Smooth muscle cell (in vitro differentiated cells): ENCODE measurements around the gene NDRG3. TPM values are rescaled to one million over a fixed set of nuclear protein-coding genes. Genes with fewer than 3 reads are reported as not detected.
"Not testable (repeated sequence)": the region's sequence is repeated elsewhere in the genome, so short reads cannot be mapped to it uniquely, and the experiment has no call there.

ENCODE experiments used
- DNase-seq: peaks from one replicate; lab custom pipeline; 2025; ENCODE audit not compliant: unreplicated experiment; lab: John Stamatoyannopoulos, UW
- H2AFZ ChIP-seq: fragments of 200-600 bp; sonication (generic); 2 replicates; pipeline ENCODE4 v1.6.0; 2016; ENCODE audit warnings: antibody characterized with exemption, low read depth, mild to moderate bottlenecking
- H3F3A ChIP-seq: fragments of 200-600 bp; sonication (generic); 2 replicates; pipeline ENCODE4 v1.6.0; 2017; ENCODE audit warnings: antibody characterized with exemption, low read depth
- H3K27ac ChIP-seq: fragments of 200-600 bp; sonication (generic); 2 replicates; pipeline ENCODE4 v1.5.1; 2016; ENCODE audit warnings: low read depth, mild to moderate bottlenecking
- H3K27me3 ChIP-seq: fragments of 200-600 bp; sonication (generic); 2 replicates; pipeline ENCODE4 v1.6.1; 2016; ENCODE audit warnings: low read depth, mild to moderate bottlenecking
- H3K36me3 ChIP-seq: fragments of 200-600 bp; sonication (generic); 2 replicates; pipeline ENCODE4 v1.5.1; 2016; ENCODE audit warnings: low read depth
- H3K4me1 ChIP-seq: fragments of 200-600 bp; sonication (generic); 2 replicates; pipeline ENCODE4 v1.5.1; 2016; ENCODE audit warnings: low read depth
- H3K4me2 ChIP-seq: fragments of 200-600 bp; sonication (generic); 2 replicates; pipeline ENCODE4 v1.6.0; 2016; ENCODE audit warnings: mild to moderate bottlenecking
- H3K4me3 ChIP-seq: fragments of 200-600 bp; sonication (generic); 2 replicates; pipeline ENCODE4 v1.5.1; 2016; ENCODE audit warnings: mild to moderate bottlenecking
- H3K79me2 ChIP-seq: fragments of 200-600 bp; sonication (generic); 2 replicates; pipeline ENCODE4 v1.6.0; 2016; ENCODE audit warnings: low read depth, mild to moderate bottlenecking
- H3K9ac ChIP-seq: fragments of 200-600 bp; sonication (generic); 2 replicates; pipeline ENCODE4 v1.6.0; 2016; ENCODE audit warnings: low read depth
- H3K9me3 ChIP-seq: fragments of 200-600 bp; sonication (generic); replicated peaks from 2 replicates; pipeline ENCODE4 v1.5.1; 2016; ENCODE audit warnings: low read depth
- H4K20me1 ChIP-seq: fragments of 200-600 bp; sonication (generic); 2 replicates; pipeline ENCODE4 v1.6.0; 2016; ENCODE audit warnings: low read depth
- CTCF ChIP-seq: fragments of 200-600 bp; sonication (generic); IDR thresholded peaks from 2 replicates; pipeline ENCODE4 v1.5.1; 2017; ENCODE audit warnings: borderline replicate concordance, mild to moderate bottlenecking, antibody characterized with exemption; ENCODE audit not compliant: insufficient read depth, poor library complexity, severe bottlenecking
- WGBS: methylation state at CpG from one replicate; pipeline ENCODE4 v1.1.7; 2016; ENCODE audit warnings: low lambda C conversion rate; 5-methylcytosine and 5-hydroxymethylcytosine counted together
- polyA plus RNA-seq: library from polyadenylated mRNA; unstranded; fragments of >200 nt; fragmentation: Nextera tagmentation; extraction: Ambion mirVana; gene quantifications from 2 replicates; pipeline ENCODE4 v1.2.1, GENCODE V29; 2016
- total RNA-seq: library from RNA; depleted of rRNA; stranded (reverse); fragments of >200 nt; gene quantifications from 2 replicates; pipeline ENCODE4 v1.2.3, GENCODE V29; 2014

The NDRG3 gene
- total and polyA plus RNA-seq, 2 experiments from 2014 or later = 13.4 to 14.6 TPM

GRCh38 chr20:36712775-36713174 lies 33.1 kb downstream of the NDRG3 start:
- Histone ChIP-seq H3K4me1 (no peaks in the 10 kb centered on the region), H3K4me2 (no peak overlapping the region), H3K27me3 (no peaks in the 10 kb centered on the region), H4K20me1 (peaks cover 13% of the 10 kb centered on the region), H3K27ac (no peak overlapping the region), H2AFZ (no peak overlapping the region), H3F3A (no peaks in the 10 kb centered on the region), H3K9ac (no peak overlapping the region), H3K4me3 (no peak overlapping the region), H3K9me3 (no peaks in the 10 kb centered on the region), H3K79me2 (no peaks in the 10 kb centered on the region), H3K36me3 (no peaks in the 10 kb centered on the region)
- WGBS = 95% methylated on average over 1 of the region's 1 CpG
- no peak for DNase-seq
- TF ChIP-seq CTCF = no peak

GRCh38 chr20:36709126-36709525 lies 36.8 kb downstream of the NDRG3 start:
- Histone ChIP-seq H4K20me1 (peaks cover 4% of the 10 kb centered on the region), H3K9me3 (no peaks in the 10 kb centered on the region), H3K4me1 (no peaks in the 10 kb centered on the region), H3K27me3 (no peaks in the 10 kb centered on the region), H3K9ac (no peak overlapping the region), H3K4me3 (no peak overlapping the region), H3K79me2 (no peaks in the 10 kb centered on the region), H3F3A (no peaks in the 10 kb centered on the region), H2AFZ (no peak overlapping the region), H3K36me3 (no peaks in the 10 kb centered on the region), H3K27ac (no peak overlapping the region), H3K4me2 (no peak overlapping the region)
- DNase-seq = no peak
- TF ChIP-seq CTCF = no peak
- 88% methylated on average over 5 of the region's 5 CpGs for WGBS

- no peak overlapping the region for H3K27ac ChIP-seq
- H3K9me3 ChIP-seq = no peaks in the 10 kb centered on the region
- no peak overlapping the region for H3K4me3 ChIP-seq
- H3F3A ChIP-seq = no peaks in the 10 kb centered on the region
- no peaks in the 10 kb centered on the region for H3K27me3 ChIP-seq
- no peak for DNase-seq
- 93% methylated on average over 4 of the region's 4 CpGs for WGBS
- H3K36me3 ChIP-seq = no peaks in the 10 kb centered on the region
- H3K4me2 ChIP-seq = no peak overlapping the region
- TF ChIP-seq CTCF = no peak
- H3K9ac ChIP-seq = no peak overlapping the region
- H3K79me2 ChIP-seq = no peaks in the 10 kb centered on the region
- H3K4me1 ChIP-seq = no peaks in the 10 kb centered on the region
- H4K20me1 ChIP-seq = no peaks in the 10 kb centered on the region
- no peak overlapping the region for H2AFZ ChIP-seq
Observed at GRCh38 chr20:36703530-36703929, 42.4 kb downstream of the NDRG3 start.

- Histone ChIP-seq H3K36me3 (no peaks in the 10 kb centered on the region), H3K27me3 (no peaks in the 10 kb centered on the region), H4K20me1 (no peaks in the 10 kb centered on the region), H3K9me3 (no peaks in the 10 kb centered on the region), H3K4me2 (no peak overlapping the region), H3F3A (no peaks in the 10 kb centered on the region), H2AFZ (no peak overlapping the region), H3K9ac (no peak overlapping the region), H3K4me1 (no peaks in the 10 kb centered on the region), H3K4me3 (no peak overlapping the region), H3K79me2 (no peaks in the 10 kb centered on the region), H3K27ac (no peak overlapping the region)
- 61% methylated on average over 3 of the region's 3 CpGs for WGBS
- TF ChIP-seq CTCF = no peak
- no peak for DNase-seq
Observed at GRCh38 chr20:36700438-36700837, 45.5 kb downstream of the NDRG3 start.

- H3K4me2 ChIP-seq, H3K79me2 ChIP-seq, H2AFZ ChIP-seq, H3K27me3 ChIP-seq, H3F3A ChIP-seq, H4K20me1 ChIP-seq, H3K27ac ChIP-seq, H3K36me3 ChIP-seq, H3K4me1 ChIP-seq, H3K9me3 ChIP-seq, H3K9ac ChIP-seq, DNase-seq, H3K4me3 ChIP-seq: not testable (repeated sequence)
- WGBS = 95% methylated on average over 8 of the region's 8 CpGs
Observed at GRCh38 chr20:36695467-36695866, 50.4 kb downstream of the NDRG3 start.
